K562 (cell line): ENCODE data around the gene HNRNPLL. TPM values are rescaled to one million over a fixed set of nuclear protein-coding genes. Genes with fewer than 3 reads are reported as not detected.
A peak's percentile ranks its signal among the peaks of the same experiment; 100 is the strongest.

ENCODE experiments used
- BRD9 ChIP-seq: fragments of 450-650 bp; IDR thresholded peaks from 2 replicates; pipeline ENCODE4 v1.6.1; 2018; ENCODE audit warnings: low read depth; ENCODE audit not compliant: partially characterized antibody
- CTBP1 ChIP-seq: fragments of 450-650 bp; IDR thresholded peaks from 2 replicates; pipeline ENCODE4 v1.6.1; 2016; ENCODE audit warnings: borderline replicate concordance
- KLF16 ChIP-seq: IDR thresholded peaks from 2 replicates; pipeline ENCODE4 v1.6.1; 2016; ENCODE audit warnings: antibody characterized with exemption
- MGA ChIP-seq: fragments of 450-650 bp; IDR thresholded peaks from 2 replicates; pipeline ENCODE4 v1.6.1; 2016; ENCODE audit warnings: mild to moderate bottlenecking, moderate library complexity
- MYNN ChIP-seq, 2 experiments: sonication (generic); formaldehyde crosslinking in 1 of 2; IDR thresholded peaks; 2 replicates each; pipeline versions ENCODE4 v1.5.0 to v1.6.1; 2016 to 2020; ENCODE audit warnings: antibody characterized with exemption in 1 of 2, missing genetic modification reagents in 1 of 2
- NR2F6 ChIP-seq: fragments of 450-650 bp; formaldehyde crosslinking; IDR thresholded peaks from 2 replicates; pipeline ENCODE4 v1.4.0; 2020; ENCODE audit warnings: mild to moderate bottlenecking
- POLR2A ChIP-seq: fragments of 450-650 bp; conservative IDR thresholded peaks from 2 replicates; pipeline ENCODE4 v1.6.1; 2016
- TCF7L2 ChIP-seq: fragments of 150-350 bp; IDR thresholded peaks from 2 replicates; pipeline ENCODE4 v1.6.1; 2016; ENCODE audit warnings: low read depth, mild to moderate bottlenecking, low read length, moderate library complexity
- TOE1 ChIP-seq, 2 experiments: fragments of 450-650 bp in 1 of 2; sonication (generic) in 1 of 2; formaldehyde crosslinking in 1 of 2; IDR thresholded peaks; 2 replicates each; pipeline versions ENCODE4 v1.7.1 to v1.8.0; 2016 to 2022; ENCODE audit warnings: borderline replicate concordance in 2 of 2, mild to moderate bottlenecking in 2 of 2, antibody characterized with exemption in 1 of 2, inconsistent platforms in 1 of 2, low read depth in 1 of 2, missing genetic modification reagents in 1 of 2, moderate library complexity in 1 of 2
- U2AF1 ChIP-seq: fragments of 200-400 bp; formaldehyde crosslinking; optimal IDR thresholded peaks from 2 replicates; pipeline ENCODE3; 2017; ENCODE audit warnings: mild to moderate bottlenecking, low read depth, low read length, moderate library complexity
- polyA plus RNA-seq, 8 experiments: library from polyadenylated mRNA; depleted of rRNA in 4 of 8; stranded (reverse) in 5 of 8; unstranded in 3 of 8; fragments of >200 nt; fragmentation: Nextera tagmentation in 2 of 8; fragmentation: Illumina TruSeq in 1 of 8; extraction: Ambion mirVana in 2 of 8; extraction: Trizol in 1 of 8; gene quantifications; 2 replicates each; pipeline versions ENCODE4 v1.2.1 to v1.2.3, GENCODE V29; 2011 to 2014; ENCODE audit warnings: inconsistent platforms in 1 of 8, missing spikeins in 1 of 8
- total RNA-seq, 7 experiments: library from RNA; depleted of rRNA in 6 of 7; stranded (reverse); fragments of >200 nt in 6 of 7; fragmentation: Illumina TruSeq in 2 of 7; extraction: Trizol in 2 of 7; gene quantifications; 2 replicates each; pipeline versions ENCODE4 v1.2.1 to v1.2.3, GENCODE V29; 2011 to 2021; ENCODE audit warnings: low replicate concordance in 1 of 7
- TF ChIP-seq, protein P1 (sequence below): fragments of 450-650 bp; IDR thresholded peaks from 2 replicates; pipeline ENCODE4 v1.6.1; 2014; ENCODE audit warnings: low read depth, mild to moderate bottlenecking, moderate library complexity, borderline replicate concordance

The HNRNPLL gene
- total and polyA plus RNA-seq, 9 of the 15 experiments (the other 6 are each of a cell fraction or from before 2014, with no cell fraction given), result 19.8 to 135 (median 57.8) TPM

GRCh38 chr2:38613849-38614213, 11.1 kb upstream of the HNRNPLL start (continued):
- no peak for TF ChIP-seq MGA
- TF ChIP-seq TCF7L2, result no peak
- TF ChIP-seq POLR2A, result no peak
- 0 out of 2 replicates have a peak, but pooled peaks have one; percentile 1 for TF ChIP-seq CTBP1
- TF ChIP-seq, protein P1, sequence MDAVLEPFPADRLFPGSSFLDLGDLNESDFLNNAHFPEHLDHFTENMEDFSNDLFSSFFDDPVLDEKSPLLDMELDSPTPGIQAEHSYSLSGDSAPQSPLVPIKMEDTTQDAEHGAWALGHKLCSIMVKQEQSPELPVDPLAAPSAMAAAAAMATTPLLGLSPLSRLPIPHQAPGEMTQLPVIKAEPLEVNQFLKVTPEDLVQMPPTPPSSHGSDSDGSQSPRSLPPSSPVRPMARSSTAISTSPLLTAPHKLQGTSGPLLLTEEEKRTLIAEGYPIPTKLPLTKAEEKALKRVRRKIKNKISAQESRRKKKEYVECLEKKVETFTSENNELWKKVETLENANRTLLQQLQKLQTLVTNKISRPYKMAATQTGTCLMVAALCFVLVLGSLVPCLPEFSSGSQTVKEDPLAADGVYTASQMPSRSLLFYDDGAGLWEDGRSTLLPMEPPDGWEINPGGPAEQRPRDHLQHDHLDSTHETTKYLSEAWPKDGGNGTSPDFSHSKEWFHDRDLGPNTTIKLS, result no peak
- TF ChIP-seq NR2F6 (CRISPR knock-in tag), result no peak
- TF ChIP-seq BRD9, result peak; percentile 48
- TF ChIP-seq TOE1 (IDR thresholded peaks at IDR 0.05; ENCODE audit: borderline replicate concordance), result no peak
- TF ChIP-seq TOE1 (CRISPR knock-in tag; IDR thresholded peaks at IDR 0.05; ENCODE audit: borderline replicate concordance, low read depth), result no peak
- peak; percentile 79; the same call in 1 of the 2 replicates for TF ChIP-seq KLF16
- TF ChIP-seq MYNN (IDR thresholded peaks at IDR 0.05), result no peak
- TF ChIP-seq MYNN (CRISPR knock-in tag; IDR thresholded peaks at IDR 0.05), result no peak
- no peak for TF ChIP-seq U2AF1
